Parathyroid adenoma (tissue), 2 donors: Measurements from ENCODE around the gene PIWIL1.

ENCODE experiments used
- H2AFZ ChIP-seq: fragments of 300-600 bp; sonication (generic); one replicate; pipeline ENCODE4 v1.7.0; 2017; ENCODE audit warnings: antibody characterized with exemption, mild to moderate bottlenecking
- H3K27ac ChIP-seq: fragments of 300-600 bp; sonication (generic); one replicate; pipeline ENCODE4 v1.7.0; 2017
- H3K27me3 ChIP-seq: fragments of 300-600 bp; sonication (generic); one replicate; pipeline ENCODE4 v1.7.0; 2017; ENCODE audit warnings: low read length; ENCODE audit not compliant: control insufficient read depth, insufficient read depth
- H3K36me3 ChIP-seq: fragments of 300-600 bp; sonication (generic); one replicate; pipeline ENCODE4 v1.7.0; 2017; ENCODE audit warnings: low read length; ENCODE audit not compliant: control insufficient read depth, insufficient read depth
- H3K4me1 ChIP-seq: fragments of 300-600 bp; sonication (generic); one replicate; pipeline ENCODE4 v1.7.0; 2017; ENCODE audit warnings: control low read depth
- H3K4me2 ChIP-seq: fragments of 300-600 bp; sonication (generic); one replicate; pipeline ENCODE4 v1.7.0; 2017; ENCODE audit warnings: low read length
- H3K4me3 ChIP-seq: fragments of 300-600 bp; sonication (generic); one replicate; pipeline ENCODE4 v1.7.0; 2017; ENCODE audit warnings: low read depth, low read length
- H3K79me2 ChIP-seq: fragments of 300-600 bp; sonication (generic); one replicate; pipeline ENCODE4 v1.7.0; 2017; ENCODE audit warnings: control low read depth
- H3K9ac ChIP-seq: fragments of 300-600 bp; sonication (generic); one replicate; pipeline ENCODE4 v1.7.0; 2017; ENCODE audit warnings: mild to moderate bottlenecking
- H3K9me3 ChIP-seq: fragments of 300-600 bp; sonication (generic); one replicate; pipeline ENCODE4 v1.7.0; 2017; ENCODE audit warnings: low read length; ENCODE audit not compliant: control insufficient read depth
- CTCF ChIP-seq: fragments of 300-600 bp; sonication (generic); IDR thresholded peaks from one replicate; pipeline ENCODE4 v1.7.0; 2017; ENCODE audit warnings: antibody characterized with exemption, mild to moderate bottlenecking
- donor health status: primary hyperparathyroidism.

Gene PIWIL1

GRCh38 chr12:130396667-130397066 lies 59.0 kb downstream of the PIWIL1 start:
- Histone ChIP-seq H3K4me1 (no peaks in the 10 kb centered on the region), H3K36me3 (no peaks in the 10 kb centered on the region), H3K27me3 (no peaks in the 10 kb centered on the region), H3K9me3 (no peaks in the 10 kb centered on the region), H2AFZ (no peak overlapping the region), H3K9ac (no peak overlapping the region), H3K79me2 (no peaks in the 10 kb centered on the region), H3K4me3 (no peak overlapping the region), H3K4me2 (no peak overlapping the region), H3K27ac (no peak overlapping the region)
- no peak for TF ChIP-seq CTCF

- no peak overlapping the region for H3K27ac ChIP-seq
- no peaks in the 10 kb centered on the region for H3K79me2 ChIP-seq
- no peak for TF ChIP-seq CTCF
- H3K9me3 ChIP-seq = no peaks in the 10 kb centered on the region
- no peak overlapping the region for H3K9ac ChIP-seq
- no peak overlapping the region for H3K4me3 ChIP-seq
- H3K27me3 ChIP-seq = no peaks in the 10 kb centered on the region
- H3K4me2 ChIP-seq = no peak overlapping the region
- no peak overlapping the region for H2AFZ ChIP-seq
- H3K4me1 ChIP-seq = no peaks in the 10 kb centered on the region
- no peaks in the 10 kb centered on the region for H3K36me3 ChIP-seq
These were observed 60.6 kb downstream of the PIWIL1 start for GRCh38 chr12:130398100-130398848.

GRCh38 chr12:130401703-130402102 lies 64.0 kb downstream of the PIWIL1 start:
- Histone ChIP-seq H3K9me3 (no peaks in the 10 kb centered on the region), H3K79me2 (no peaks in the 10 kb centered on the region), H3K4me3 (no peak overlapping the region), H3K4me1 (no peaks in the 10 kb centered on the region), H3K36me3 (no peaks in the 10 kb centered on the region), H2AFZ (no peak overlapping the region), H3K4me2 (no peak overlapping the region), H3K27ac (no peak overlapping the region), H3K9ac (no peak overlapping the region), H3K27me3 (no peaks in the 10 kb centered on the region)
- no peak for TF ChIP-seq CTCF

GRCh38 chr12:130405332-130405731 lies 67.6 kb downstream of the PIWIL1 start:
- Histone ChIP-seq H3K9me3 (no peaks in the 10 kb centered on the region), H3K9ac (no peak overlapping the region), H3K27ac (no peak overlapping the region), H2AFZ (no peak overlapping the region), H3K27me3 (no peaks in the 10 kb centered on the region), H3K79me2 (no peaks in the 10 kb centered on the region), H3K4me1 (no peaks in the 10 kb centered on the region), H3K36me3 (no peaks in the 10 kb centered on the region), H3K4me2 (no peak overlapping the region), H3K4me3 (no peak overlapping the region)
- no peak for TF ChIP-seq CTCF

- no peak for TF ChIP-seq CTCF
- Histone ChIP-seq H3K79me2 (peaks cover 2% of the 10 kb centered on the region), H3K4me3 (no peak overlapping the region)
These were observed 74.7 kb downstream of the PIWIL1 start for GRCh38 chr12:130412384-130412783.

More at GRCh38 chr12:130412384-130412783, 74.7 kb downstream of the PIWIL1 start:
- Histone ChIP-seq H2AFZ (no peak overlapping the region), H3K27me3 (no peaks in the 10 kb centered on the region), H3K27ac (no peak overlapping the region), H3K36me3 (no peaks in the 10 kb centered on the region), H3K4me2 (no peak overlapping the region), H3K4me1 (no peaks in the 10 kb centered on the region), H3K9me3 (no peaks in the 10 kb centered on the region), H3K9ac (no peak overlapping the region)
